ENCODE results near the gene KIAA0040. TPM values are rescaled to one million over a fixed set of nuclear protein-coding genes. Genes with fewer than 3 reads are reported as not detected.

KIAA0040 gene
- total RNA-seq, 1 experiment from 2014 or later: 5.0 TPM

DNA sequence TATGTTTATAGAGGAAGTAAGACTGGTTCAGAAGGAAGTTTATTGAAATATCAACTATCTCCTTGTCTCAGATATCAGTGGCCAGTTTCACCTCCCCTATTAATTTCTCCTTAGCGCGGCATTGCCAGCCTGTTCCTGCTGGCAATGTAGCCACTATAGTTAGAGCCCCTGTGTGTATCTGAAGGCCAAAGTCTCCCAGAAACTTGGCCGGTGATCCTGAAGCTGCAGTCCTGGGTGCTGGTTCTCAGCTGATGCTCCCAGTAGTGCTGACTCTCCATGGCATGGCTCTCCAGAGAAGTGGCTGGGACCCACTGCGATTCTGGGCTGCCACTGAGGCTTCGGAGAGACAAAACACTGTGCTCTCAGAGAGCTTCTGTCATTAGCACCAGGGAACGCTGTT is 65.0 kb downstream of the KIAA0040 start:
- Histone ChIP-seq H3K56ac (ENCODE audit: insufficient read length, low read depth, low read length) (no peak overlapping the region), H3K4me2 (ENCODE audit: insufficient read depth, insufficient read length, low read length) (no peak overlapping the region), H3K79me2 (ENCODE audit: insufficient read depth, low read length) (no peaks in the 10 kb centered on the region), H3K23ac (ENCODE audit: insufficient read length, low read depth, low read length) (no peak overlapping the region), H3K79me1 (ENCODE audit: insufficient read depth, low read depth, low read length, poor library complexity, severe bottlenecking) (no peaks in the 10 kb centered on the region), H3K27me3 (ENCODE audit: insufficient read depth, low read length) (no peaks in the 10 kb centered on the region), H3K18ac (ENCODE audit: insufficient read length, low read depth, low read length) (no peak overlapping the region), H3K4ac (ENCODE audit: low read depth, low read length) (no peak overlapping the region), H2AFZ (ENCODE audit: low read length) (no peak overlapping the region), H3K9ac (ENCODE audit: extremely low read depth, insufficient read length, low read length) (no peak overlapping the region), H2AK5ac (ENCODE audit: insufficient read length, low read length) (no peak overlapping the region), H3T11ph (ENCODE audit: low read length) (no peak overlapping the region), H4K8ac (replicated peaks; ENCODE audit: insufficient read length, low read depth, low read length) (no peak overlapping the region), H3K9me3 (ENCODE audit: control insufficient read depth, low read depth, low read length) (no peaks in the 10 kb centered on the region), H2BK12ac (ENCODE audit: insufficient read length, low read depth, low read length) (no peak overlapping the region), H2BK5ac (ENCODE audit: insufficient read length, low read length) (no peak overlapping the region), H2BK120ac (ENCODE audit: low read depth, low read length, poor library complexity, severe bottlenecking) (no peak overlapping the region), H3K4me1 (ENCODE audit: insufficient read depth, low read length) (peaks cover 15% of the 10 kb centered on the region; the same call in 1 of the 2 replicates), H3K14ac (ENCODE audit: insufficient read depth, low read length) (no peak overlapping the region), H3K27ac (ENCODE audit: insufficient read length, low read depth, low read length) (no peak overlapping the region), H3K23me2 (ENCODE audit: insufficient read length, low read depth, low read length, poor library complexity, severe bottlenecking) (no peaks in the 10 kb centered on the region), H4K91ac (ENCODE audit: insufficient read length, low read depth, low read length) (no peak overlapping the region), H2BK15ac (ENCODE audit: low read depth, low read length) (no peak overlapping the region), H2BK20ac (ENCODE audit: low read depth, low read length, poor library complexity, severe bottlenecking) (no peak overlapping the region), H4K5ac (ENCODE audit: insufficient read length, low read depth, low read length) (no peak overlapping the region), H4K20me1 (ENCODE audit: control insufficient read depth, insufficient read depth, insufficient read length) (no peaks in the 10 kb centered on the region)
- no peak overlapping the region for H3K27ac Mint-ChIP-seq
- H3K27me3 Mint-ChIP-seq (ENCODE audit: low read depth): no peaks in the 10 kb centered on the region
- H3K4me3 Mint-ChIP-seq: no peak overlapping the region
- peaks cover 38 to 48% of the 10 kb centered on the region in 2 experiments for H3K4me1 Mint-ChIP-seq
- no peaks in the 10 kb centered on the region; a peak in 1 of 5 replicates for H3K9me3 Mint-ChIP-seq
- DNase-seq: no peak
- no peak for TF ChIP-seq CTCF (conservative IDR thresholded peaks at IDR 0.05)
- no CpG with 5 or more reads among the region's 6 CpGs for WGBS (ENCODE audit: extremely low coverage, insufficient read length, low lambda C conversion rate)
- H3K36me3 Mint-ChIP-seq (ENCODE audit: insufficient read depth in 1 of 3, low read depth in 3 of 3): no peaks in the 10 kb centered on the region; a peak in 2 of 7 replicates

Measured in H9 (cell line).